B cell (primary cell): Measurements from ENCODE around the gene PRPSAP1.

Experiments
- CTCF ChIP-seq: fragments of 200-600 bp; IDR thresholded peaks from one replicate; pipeline ENCODE4 v1.8.0; 2022; ENCODE audit warnings: antibody characterized with exemption, mild to moderate bottlenecking
- EZH2 ChIP-seq: IDR thresholded peaks from 2 replicates; pipeline ENCODE4 v1.6.1; 2012; ENCODE audit warnings: borderline replicate concordance, low read depth, mild to moderate bottlenecking, moderate library complexity, low read length; ENCODE audit not compliant: insufficient read depth, poor library complexity, severe bottlenecking

- no peak for TF ChIP-seq CTCF
- no peak for TF ChIP-seq EZH2
Observed at GRCh38 chr17:76390003-76390421, 36.3 kb upstream of the PRPSAP1 start.
